HG02852 (cell line): Measurements from ENCODE around the gene RAB11FIP2.

Experiments
- ATAC-seq: cut with Tn5 transposase; IDR thresholded peaks from one replicate; pipeline ENCODE4 v1.9.1; 2021; ENCODE audit warnings: mild to moderate bottlenecking, moderate library complexity; ENCODE audit not compliant: unreplicated experiment

The RAB11FIP2 gene

DNA sequence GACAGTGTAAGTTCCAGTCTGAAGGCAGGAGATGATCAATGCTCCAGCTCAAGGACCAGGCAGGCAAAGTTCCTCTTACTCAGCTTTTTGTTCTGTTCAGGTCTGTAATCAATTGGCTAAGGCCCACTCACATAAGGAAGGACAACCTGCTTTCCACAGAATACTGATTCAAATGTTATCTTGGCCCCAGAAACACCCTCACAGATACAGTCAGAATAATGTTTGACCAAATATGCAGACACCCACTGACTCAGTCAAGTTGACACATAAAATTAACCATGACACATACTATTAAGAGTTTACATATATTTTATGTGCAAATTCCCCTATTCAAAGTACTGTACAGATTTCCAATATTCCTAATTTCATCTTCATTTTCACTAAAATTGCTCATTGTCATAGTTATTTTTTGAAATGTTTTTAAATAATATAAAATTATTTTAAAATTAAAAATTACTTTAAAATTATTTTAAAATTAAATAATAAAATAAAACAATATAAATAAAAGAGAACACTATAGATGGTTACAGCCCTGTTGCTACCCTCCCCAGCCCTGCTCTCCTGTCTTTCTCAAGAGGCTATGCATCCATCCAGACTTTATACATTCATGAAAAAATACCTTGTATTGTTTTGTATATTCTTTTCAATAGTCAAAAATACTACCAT is 59.4 kb downstream of the RAB11FIP2 start:
- ATAC-seq, result no peak

DNA sequence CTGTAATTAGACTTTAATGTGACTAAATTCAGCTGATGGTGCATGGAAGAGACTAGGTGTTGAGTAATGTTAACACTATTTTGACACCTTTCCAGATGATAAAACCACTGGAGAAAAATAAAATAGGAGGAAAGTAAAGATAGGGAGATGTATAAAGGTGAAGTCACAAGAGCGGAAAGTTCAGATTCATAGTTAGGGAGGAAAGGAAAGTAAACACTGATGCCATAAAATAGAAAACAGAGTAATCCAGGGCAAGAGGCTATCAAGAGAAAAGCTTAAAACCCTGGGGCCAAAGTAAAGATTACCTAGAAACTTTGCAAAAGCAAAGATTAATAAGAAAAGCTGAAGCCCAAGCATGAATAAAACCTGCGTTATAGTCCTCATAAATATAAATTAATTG is 62.8 kb downstream of the RAB11FIP2 start:
- no peak for ATAC-seq

DNA sequence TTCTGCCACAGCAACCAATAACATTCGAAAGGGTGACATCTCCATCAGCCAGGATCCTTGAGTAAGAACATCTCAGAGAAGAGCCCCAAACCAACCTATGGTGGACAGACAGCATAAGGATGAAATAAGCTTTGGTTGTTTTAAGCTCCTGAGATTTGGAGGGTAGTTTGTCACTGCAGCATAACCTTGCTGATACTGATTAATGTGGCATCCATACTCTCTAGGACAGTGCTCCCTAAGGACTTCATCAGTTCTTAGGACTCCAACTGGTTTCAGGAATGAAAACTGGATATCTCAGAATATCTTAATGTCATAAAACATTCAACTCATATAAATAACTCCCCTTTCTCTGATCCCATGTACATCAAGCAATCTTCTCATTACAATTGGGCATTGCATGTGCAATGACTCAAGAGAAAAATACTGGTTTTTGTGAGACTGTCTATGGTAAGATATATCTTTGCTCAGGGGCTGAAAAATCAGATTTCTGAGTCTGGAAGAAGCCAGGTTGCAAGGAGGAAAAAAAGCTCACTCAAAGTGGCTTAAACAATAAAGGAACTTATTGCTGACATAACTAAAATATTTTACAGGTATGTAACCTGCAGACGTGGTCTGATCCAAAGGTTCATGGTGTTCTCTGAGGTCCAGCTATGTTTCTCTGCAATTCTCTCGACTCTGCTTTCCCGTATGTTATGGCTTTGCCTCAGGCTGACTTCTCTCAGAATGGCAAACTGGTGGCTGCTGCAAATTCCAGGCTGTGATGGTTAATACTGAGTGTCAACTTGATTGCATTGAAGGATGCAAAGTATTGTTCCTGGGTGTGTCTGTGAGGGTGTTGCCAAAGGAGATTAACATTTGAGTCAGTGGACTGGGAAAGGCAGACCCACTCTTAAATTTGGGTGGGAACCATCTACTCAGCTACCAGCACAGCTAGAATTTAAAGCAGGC is 65.7 kb downstream of the RAB11FIP2 start:
- ATAC-seq, result no peak

DNA sequence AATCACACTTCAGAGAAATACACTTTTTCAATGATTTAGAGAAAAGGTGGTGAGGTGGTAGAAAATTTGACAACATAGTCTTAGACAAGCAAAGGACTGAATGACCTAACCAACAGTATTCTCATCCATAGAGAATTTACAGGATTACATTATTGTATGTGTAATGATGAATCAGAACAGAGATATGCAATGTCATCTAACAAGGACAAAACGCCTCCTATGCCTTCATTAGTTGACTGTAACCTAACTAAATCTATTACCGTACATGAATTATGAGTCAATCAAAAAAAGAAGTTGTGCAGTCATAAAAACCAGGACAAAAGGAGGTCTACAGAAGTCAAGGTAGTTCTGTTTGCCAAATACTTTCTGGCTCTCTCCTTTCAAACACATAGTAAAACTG is 66.5 kb downstream of the RAB11FIP2 start:
- no peak for ATAC-seq

DNA sequence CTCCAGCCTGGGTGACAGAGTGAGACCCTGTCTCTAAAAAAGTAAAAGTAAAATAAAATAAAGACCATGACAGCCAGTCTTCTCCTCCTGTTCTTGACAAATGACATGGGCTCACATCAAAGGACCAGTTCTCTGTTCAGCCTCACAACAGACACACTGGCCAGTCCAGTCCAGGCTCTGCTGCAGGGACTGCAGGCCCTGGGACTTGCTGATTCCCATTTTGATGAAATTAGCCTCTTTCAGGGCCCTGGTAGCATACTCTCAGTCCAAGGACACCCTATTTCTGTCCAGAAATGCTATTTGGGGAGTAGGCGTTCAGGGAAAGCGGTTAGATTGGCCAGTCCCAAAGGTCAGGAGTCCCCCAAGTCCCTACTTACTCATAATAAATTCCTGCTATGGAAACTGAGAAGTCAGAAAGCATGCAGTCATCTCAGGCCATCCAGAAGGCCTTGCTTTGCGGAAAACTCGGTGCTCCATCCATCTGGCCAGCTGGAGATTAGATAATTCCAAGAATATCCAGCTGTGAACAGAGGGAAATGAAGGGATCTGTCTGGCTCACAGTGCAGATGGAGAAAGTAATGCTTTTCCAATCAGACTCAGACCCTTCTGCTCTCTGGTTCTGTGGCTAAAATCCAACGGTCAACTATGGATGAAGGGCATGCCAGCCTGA is 74.4 kb downstream of the RAB11FIP2 start:
- no peak for ATAC-seq

DNA sequence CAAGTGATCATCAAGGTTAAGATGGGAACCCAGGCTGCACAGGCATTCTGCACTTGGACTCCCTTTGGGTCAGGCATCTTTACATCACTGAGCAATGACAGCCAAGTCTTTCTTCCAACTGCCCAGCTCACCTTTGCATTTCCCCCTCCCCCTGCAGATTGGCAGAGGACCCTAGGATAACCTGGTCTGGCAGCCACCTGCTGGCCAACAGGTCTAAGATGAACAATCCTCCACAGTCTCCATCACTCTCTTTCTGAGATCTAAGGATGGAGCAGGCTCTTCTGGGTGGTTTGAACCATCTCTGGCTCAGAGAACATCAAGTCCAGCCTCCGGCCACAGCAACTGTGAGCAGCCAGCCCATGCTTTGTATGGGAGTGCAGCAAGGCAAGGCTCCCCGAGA is 75.8 kb downstream of the RAB11FIP2 start:
- no peak for ATAC-seq

DNA sequence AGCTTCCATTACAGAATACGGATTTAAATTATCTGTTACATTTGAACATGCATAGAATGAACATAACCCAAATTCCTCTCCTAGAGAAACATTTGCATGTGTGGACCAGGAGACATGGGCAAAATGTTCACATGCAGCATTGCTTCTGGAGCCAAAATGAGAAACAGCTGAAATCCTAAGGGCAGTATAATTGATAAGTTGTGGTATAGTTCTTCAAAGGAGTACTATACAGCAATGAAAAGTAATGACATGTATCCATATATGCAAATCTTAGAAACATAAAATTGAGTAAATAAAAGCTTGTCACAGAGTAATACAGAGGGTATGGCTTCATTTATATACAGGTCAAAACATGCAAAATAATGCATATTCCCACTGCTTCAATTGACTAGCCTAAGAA is 77.1 kb downstream of the RAB11FIP2 start:
- no peak for ATAC-seq

DNA sequence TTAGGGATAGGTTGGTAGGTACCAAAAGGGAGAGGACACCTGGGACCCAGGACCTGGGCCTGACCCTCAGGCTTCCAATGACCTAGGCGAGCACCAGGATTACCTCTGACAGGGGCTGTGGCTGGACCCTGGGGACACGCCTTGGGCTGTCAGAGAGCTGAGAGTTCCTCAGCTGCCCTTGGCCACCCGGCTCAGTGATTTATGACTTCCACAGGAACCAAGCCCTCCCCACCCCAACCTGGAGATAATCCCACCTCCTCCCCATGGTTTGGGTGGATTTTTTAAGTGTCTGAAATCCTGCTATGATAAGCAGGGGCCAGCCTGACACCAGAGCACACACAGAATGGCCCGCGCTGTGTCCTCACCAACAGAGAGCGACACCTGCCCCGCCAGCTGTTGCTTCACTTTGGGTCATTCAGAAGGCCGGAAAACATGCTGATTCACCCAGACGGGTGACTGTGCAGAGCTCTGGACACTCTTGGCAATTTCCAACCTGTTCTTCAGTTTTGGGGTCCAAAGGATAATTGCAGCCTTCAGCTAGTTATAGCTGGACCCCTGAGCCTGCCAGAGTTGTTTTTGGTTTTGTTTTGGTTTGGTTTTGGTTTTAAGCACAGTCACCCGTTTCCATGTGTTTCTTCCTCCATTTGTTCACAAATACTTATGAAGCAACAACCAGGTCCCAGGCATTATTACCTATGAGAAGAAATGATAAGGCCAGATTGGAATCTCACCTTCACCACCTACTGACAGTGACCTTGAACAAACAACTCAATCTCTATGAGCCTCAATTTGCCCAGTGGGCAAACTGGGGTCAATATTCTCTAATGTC is 78.2 kb downstream of the RAB11FIP2 start:
- no peak for ATAC-seq

DNA sequence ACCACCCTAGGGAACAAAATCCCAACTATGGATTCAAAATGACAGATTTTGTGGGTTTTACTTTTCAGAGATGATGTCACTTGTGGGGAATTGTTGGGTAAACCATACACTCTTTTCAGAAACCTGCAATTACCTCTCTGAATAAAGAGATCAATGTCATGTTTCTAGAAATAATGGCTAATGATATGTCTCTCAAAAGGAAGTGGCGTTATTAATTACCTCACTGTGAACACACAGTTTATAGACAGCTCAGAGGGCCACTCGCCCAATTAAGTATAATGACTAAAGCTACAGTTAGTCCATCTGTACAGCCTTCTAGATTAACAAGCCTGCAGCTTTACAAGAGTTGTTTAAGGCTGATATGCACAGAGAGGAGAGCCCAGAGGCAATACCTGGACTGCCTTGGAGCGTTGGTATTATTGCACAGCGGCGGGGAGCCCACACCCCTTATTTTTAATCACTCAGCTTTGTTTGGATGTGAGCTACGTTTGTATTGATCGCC is 79.5 kb downstream of the RAB11FIP2 start:
- no peak for ATAC-seq

DNA sequence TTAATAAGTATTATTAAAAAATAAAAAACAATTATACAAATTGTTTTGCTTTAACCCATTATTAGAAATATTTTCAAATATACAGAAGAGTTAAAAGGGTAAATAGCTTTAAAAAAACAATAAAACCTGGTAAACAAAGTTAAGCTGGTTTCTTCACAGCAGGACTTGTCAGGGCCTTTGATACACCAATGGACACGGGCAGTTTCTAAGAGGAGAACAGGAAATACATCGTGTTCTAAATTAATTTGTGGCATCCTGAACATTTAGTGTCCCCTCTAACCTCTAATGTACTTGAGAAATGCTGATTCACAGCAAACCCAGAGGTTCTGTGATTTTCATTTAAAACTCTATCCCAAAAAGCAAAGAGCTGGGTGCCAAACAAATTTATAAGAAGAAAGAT is 80.8 kb downstream of the RAB11FIP2 start:
- ATAC-seq, result no peak

DNA sequence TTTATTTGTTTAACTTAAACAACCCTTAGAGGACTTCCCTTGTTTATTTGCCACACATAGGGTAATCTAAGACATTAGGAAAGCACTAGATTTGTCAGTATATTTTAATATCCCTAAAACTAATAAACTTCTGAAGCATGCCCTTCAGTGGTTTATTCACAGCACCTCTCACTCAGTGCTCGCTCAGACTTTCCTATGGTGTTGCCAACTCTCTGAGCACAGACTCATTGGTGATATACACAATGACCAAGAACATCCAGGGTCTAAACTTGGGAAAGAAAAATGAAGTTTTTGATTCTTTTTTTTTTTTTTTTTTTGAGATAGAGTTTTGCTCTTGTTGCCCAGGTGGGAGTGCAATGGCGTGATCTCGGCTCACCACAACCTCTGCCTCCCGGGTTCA is 82.2 kb downstream of the RAB11FIP2 start:
- no peak for ATAC-seq

DNA sequence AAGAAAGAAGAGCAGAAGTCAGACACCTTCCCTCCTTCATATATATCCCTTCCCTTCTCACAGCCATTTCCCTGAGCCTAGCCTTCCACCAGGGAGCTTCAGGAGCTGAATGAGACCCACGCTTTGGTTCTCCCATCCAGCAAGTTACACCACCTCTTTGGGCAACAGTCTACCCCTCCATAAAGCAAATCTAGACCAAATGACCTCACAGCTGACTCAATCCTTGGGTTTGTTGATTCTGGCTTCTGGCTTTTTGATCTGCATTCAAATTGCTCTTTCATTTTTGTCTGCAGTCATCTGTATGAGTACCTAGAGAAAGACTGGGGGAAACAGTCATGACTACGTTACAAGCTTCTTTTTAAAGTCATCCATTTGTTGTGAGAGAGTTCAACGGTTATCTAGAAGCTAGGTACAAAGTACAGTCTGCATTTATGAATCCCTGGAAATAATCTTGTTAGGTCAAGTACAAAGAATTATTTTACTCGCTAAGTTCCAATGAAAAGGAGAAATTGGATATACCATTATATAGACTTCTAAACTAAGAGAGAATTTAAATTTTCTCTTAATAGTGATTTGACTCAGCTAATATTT is 86.3 kb downstream of the RAB11FIP2 start:
- ATAC-seq, result no peak

DNA sequence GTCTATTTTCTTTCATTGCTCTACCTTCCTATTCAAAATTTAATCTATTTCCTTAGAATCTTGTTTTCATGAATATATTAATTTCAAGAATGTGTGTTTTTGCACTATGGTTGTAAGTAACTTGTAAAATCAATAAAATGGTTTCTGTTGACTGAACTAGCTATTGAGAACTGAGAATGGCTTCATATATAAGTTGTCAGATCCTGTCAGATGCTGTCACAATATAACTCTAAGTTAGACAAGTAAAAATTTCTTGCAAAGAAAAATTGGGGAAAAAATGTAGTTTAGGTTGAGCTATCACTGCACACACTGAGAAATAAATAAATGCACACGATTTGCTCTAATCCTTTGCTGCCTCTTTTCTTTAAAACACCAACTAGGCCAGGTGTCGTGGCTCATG is 89.8 kb downstream of the RAB11FIP2 start:
- ATAC-seq, result no peak

DNA sequence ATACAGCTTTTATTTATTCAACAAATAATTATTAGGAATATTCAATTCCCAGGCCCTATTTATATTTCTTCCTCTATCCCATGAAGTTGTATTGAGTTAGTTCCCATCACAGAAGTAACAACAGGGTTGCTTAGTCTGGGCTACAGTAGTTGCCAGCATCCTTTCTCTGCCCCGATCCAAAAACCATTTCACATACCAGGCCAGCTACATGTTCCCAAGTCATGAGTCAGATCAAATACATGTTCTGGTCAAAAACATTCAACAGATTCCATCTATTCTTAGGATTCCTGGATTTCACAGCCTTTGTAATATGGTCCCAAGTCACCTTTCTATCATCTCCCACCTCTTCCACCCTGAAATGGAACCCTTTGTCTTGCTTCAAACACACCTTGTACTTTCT is 91.6 kb downstream of the RAB11FIP2 start:
- ATAC-seq, result no peak
